Esophagus squamous epithelium (tissue), 5 donors: ENCODE data around the gene EYS. TPM values are rescaled to one million over a fixed set of nuclear protein-coding genes. Genes with fewer than 3 reads are reported as not detected.

ENCODE experiments used
- DNase-seq: peaks from one replicate; lab custom pipeline; 2025; lab: John Stamatoyannopoulos, UW
- H3K27ac ChIP-seq, 4 donors: fragments of 200-600 bp; sonication (generic); one replicate each; pipeline ENCODE4 v1.5.1; 2016 to 2019; ENCODE audit warnings: mild to moderate bottlenecking in 1 of 4
- H3K27me3 ChIP-seq, 4 donors: fragments of 200-600 bp; sonication (generic); 1 replicate in 3 of 4; 2 replicates in 1 of 4; pipeline versions ENCODE4 v1.5.1 to v1.6.0; 2017 to 2021; ENCODE audit warnings: antibody characterized with exemption in 1 of 4
- H3K36me3 ChIP-seq, 3 donors: fragments of 200-600 bp; sonication (generic); one replicate each; pipeline ENCODE4 v1.5.1; 2016 to 2019
- H3K4me1 ChIP-seq, 3 donors: fragments of 200-600 bp; sonication (generic); one replicate each; pipeline ENCODE4 v1.5.1; 2017 to 2019
- H3K4me3 ChIP-seq, 4 donors: fragments of 200-600 bp; sonication (generic); 1 replicate in 3 of 4; 2 replicates in 1 of 4; pipeline ENCODE4 v1.5.1; 2016 to 2019; ENCODE audit warnings: mild to moderate bottlenecking in 2 of 4, moderate library complexity in 1 of 4
- H3K9me3 ChIP-seq, 3 donors: fragments of 200-600 bp; sonication (generic); one replicate each; pipeline ENCODE4 v1.5.1; 2016 to 2019
- POLR2A ChIP-seq, 4 donors: fragments of 450-650 bp; IDR thresholded peaks; one replicate each; pipeline ENCODE4 v1.6.1; 2017; ENCODE audit warnings: antibody characterized with exemption in 4 of 4, mild to moderate bottlenecking in 4 of 4, moderate library complexity in 3 of 4
- WGBS, 2 donors: methylation state at CpG; one replicate each; pipeline ENCODE4 v1.1.5; 2018; 5-methylcytosine and 5-hydroxymethylcytosine counted together
- intact Hi-C: fragments of 100-400 bp; cut with DNase I; formaldehyde crosslinking; loops from one replicate; pipeline ENCODE4 v1.15.0; 2022
- total RNA-seq, 4 donors: library from RNA; depleted of rRNA; stranded (reverse); fragments of >200 nt; gene quantifications; one replicate each; pipeline ENCODE4 v1.1.0, GENCODE V29; 2016
- TF ChIP-seq, protein P1 (sequence below), 6 experiments: fragments of 450-650 bp in 4 of 6; fragments of 200-600 bp in 2 of 6; sonication (generic) in 2 of 6; IDR thresholded peaks; one replicate each; pipeline ENCODE4 v1.5.1; 2016 to 2019; ENCODE audit warnings: antibody characterized with exemption in 6 of 6, mild to moderate bottlenecking in 4 of 6, moderate library complexity in 4 of 6
- donor health status: DM: yes; HTN: yes; CAD: no.

Gene EYS
- total RNA-seq, 4 donors from 2014 or later: 0.87 TPM; not detected in 3

GRCh38 chr6:63799313-63799712 lies 1907.7 kb downstream of the EYS start:
- Histone ChIP-seq H3K9me3 (no peaks in the 10 kb centered on the region), H3K4me1 (peaks cover 0 to 10% (median 0%) of the 10 kb centered on the region in 3 donors), H3K4me3 (no peak overlapping the region), H3K27ac (no peak overlapping the region), H3K27me3 (no peaks in the 10 kb centered on the region), H3K36me3 (no peaks in the 10 kb centered on the region)
- DNase-seq: no peak
- 91 to 93% methylated on average over 1 of the region's 1 CpG for WGBS, 2 donors
- intact Hi-C loops: no loop called here
- TF ChIP-seq POLR2A (IDR thresholded peaks at IDR 0.05): no peak
- TF ChIP-seq, protein P1, sequence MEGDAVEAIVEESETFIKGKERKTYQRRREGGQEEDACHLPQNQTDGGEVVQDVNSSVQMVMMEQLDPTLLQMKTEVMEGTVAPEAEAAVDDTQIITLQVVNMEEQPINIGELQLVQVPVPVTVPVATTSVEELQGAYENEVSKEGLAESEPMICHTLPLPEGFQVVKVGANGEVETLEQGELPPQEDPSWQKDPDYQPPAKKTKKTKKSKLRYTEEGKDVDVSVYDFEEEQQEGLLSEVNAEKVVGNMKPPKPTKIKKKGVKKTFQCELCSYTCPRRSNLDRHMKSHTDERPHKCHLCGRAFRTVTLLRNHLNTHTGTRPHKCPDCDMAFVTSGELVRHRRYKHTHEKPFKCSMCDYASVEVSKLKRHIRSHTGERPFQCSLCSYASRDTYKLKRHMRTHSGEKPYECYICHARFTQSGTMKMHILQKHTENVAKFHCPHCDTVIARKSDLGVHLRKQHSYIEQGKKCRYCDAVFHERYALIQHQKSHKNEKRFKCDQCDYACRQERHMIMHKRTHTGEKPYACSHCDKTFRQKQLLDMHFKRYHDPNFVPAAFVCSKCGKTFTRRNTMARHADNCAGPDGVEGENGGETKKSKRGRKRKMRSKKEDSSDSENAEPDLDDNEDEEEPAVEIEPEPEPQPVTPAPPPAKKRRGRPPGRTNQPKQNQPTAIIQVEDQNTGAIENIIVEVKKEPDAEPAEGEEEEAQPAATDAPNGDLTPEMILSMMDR (IDR thresholded peaks at IDR 0.05): no peak

- intact Hi-C loops: no loop called here
- H3K27ac ChIP-seq: no peak overlapping the region
- no peaks in the 10 kb centered on the region for H3K27me3 ChIP-seq
- no peak overlapping the region for H3K4me3 ChIP-seq
- DNase-seq: no peak
- no peaks in the 10 kb centered on the region for H3K36me3 ChIP-seq
- H3K9me3 ChIP-seq: no peaks in the 10 kb centered on the region
- peaks cover 0 to 7% (median 0%) of the 10 kb centered on the region in 3 donors for H3K4me1 ChIP-seq
- TF ChIP-seq, protein P1 (IDR thresholded peaks at IDR 0.05): no peak
- no peak for TF ChIP-seq POLR2A (IDR thresholded peaks at IDR 0.05)
Measured at GRCh38 chr6:63798378-63798777, 1908.6 kb downstream of the EYS start.

- Histone ChIP-seq H3K27me3 (no peaks in the 10 kb centered on the region), H3K27ac (no peak overlapping the region), H3K4me3 (no peak overlapping the region), H3K4me1 (peaks cover 0 to 7% (median 0%) of the 10 kb centered on the region in 3 donors), H3K9me3 (no peaks in the 10 kb centered on the region), H3K36me3 (no peaks in the 10 kb centered on the region)
- TF ChIP-seq, protein P1 (IDR thresholded peaks at IDR 0.05): no peak
- TF ChIP-seq POLR2A (IDR thresholded peaks at IDR 0.05): no peak
- intact Hi-C loops: no loop called here
- DNase-seq: no peak
Measured at GRCh38 chr6:63797721-63798120, 1909.3 kb downstream of the EYS start.

GRCh38 chr6:63795826-63796225 lies 1911.2 kb downstream of the EYS start:
- no peak overlapping the region for H3K4me3 ChIP-seq
- DNase-seq: no peak
- no peaks in the 10 kb centered on the region for H3K27me3 ChIP-seq
- 75 to 94% methylated on average over 3 of the region's 3 CpGs for WGBS, 2 donors
- H3K9me3 ChIP-seq: no peaks in the 10 kb centered on the region
- no peak for TF ChIP-seq POLR2A (IDR thresholded peaks at IDR 0.05)
- TF ChIP-seq, protein P1 (IDR thresholded peaks at IDR 0.05): no peak
- no peaks in the 10 kb centered on the region for H3K36me3 ChIP-seq
- intact Hi-C loops: no loop called here
- H3K27ac ChIP-seq: no peak overlapping the region
- H3K4me1 ChIP-seq: peaks cover 0 to 6% (median 0%) of the 10 kb centered on the region in 3 donors

GRCh38 chr6:63795006-63795405 lies 1912.0 kb downstream of the EYS start:
- no peaks in the 10 kb centered on the region for H3K4me1 ChIP-seq
- no peak for DNase-seq
- H3K4me3 ChIP-seq: no peak overlapping the region
- no peaks in the 10 kb centered on the region for H3K36me3 ChIP-seq
- no peak overlapping the region for H3K27ac ChIP-seq
- intact Hi-C loops: no loop called here
- TF ChIP-seq POLR2A (IDR thresholded peaks at IDR 0.05): no peak
- TF ChIP-seq, protein P1 (IDR thresholded peaks at IDR 0.05): no peak
- H3K27me3 ChIP-seq: no peaks in the 10 kb centered on the region
- no peaks in the 10 kb centered on the region for H3K9me3 ChIP-seq
